GM21723 (cell line): Measurements from ENCODE around the gene ADAR.

Experiments used
- ATAC-seq: cut with Tn5 transposase; IDR thresholded peaks from one replicate; pipeline ENCODE4 v1.9.1; 2021; ENCODE audit warnings: mild to moderate bottlenecking, moderate library complexity; ENCODE audit not compliant: unreplicated experiment

Gene ADAR

GRCh38 chr1:154616659-154617345 is 8.8 kb upstream of the ADAR start:
- no peak for ATAC-seq

GRCh38 chr1:154615411-154615810 is 7.4 kb upstream of the ADAR start:
- no peak for ATAC-seq

- no peak for ATAC-seq
These were observed 6.9 kb upstream of the ADAR start for GRCh38 chr1:154614901-154615300.

- ATAC-seq, result no peak
These were observed 6.3 kb upstream of the ADAR start for GRCh38 chr1:154614247-154614646.

- no peak for ATAC-seq
These were observed 3.3 kb upstream of the ADAR start for GRCh38 chr1:154611150-154611862.

GRCh38 chr1:154609398-154610380 is 1.7 kb upstream of the ADAR start:
- ATAC-seq, result no peak

GRCh38 chr1:154608397-154609270 is 648 bp upstream of the ADAR start:
- no peak for ATAC-seq

- no peak for ATAC-seq
These were observed 829 bp downstream of the ADAR start for GRCh38 chr1:154607106-154607608.

- no peak for ATAC-seq
These were observed 2.5 kb downstream of the ADAR start for GRCh38 chr1:154605534-154605933.

GRCh38 chr1:154603317-154603716 is 4.7 kb downstream of the ADAR start:
- no peak for ATAC-seq

GRCh38 chr1:154599658-154600057 is 8.3 kb downstream of the ADAR start:
- ATAC-seq, result no peak

GRCh38 chr1:154598871-154599635 is 8.9 kb downstream of the ADAR start:
- no peak for ATAC-seq

GRCh38 chr1:154595621-154596020 is 12.4 kb downstream of the ADAR start:
- no peak for ATAC-seq

- no peak for ATAC-seq
These were observed 13.2 kb downstream of the ADAR start for GRCh38 chr1:154594811-154595210.

- no peak for ATAC-seq
These were observed 14.6 kb downstream of the ADAR start for GRCh38 chr1:154593390-154593789.

- no peak for ATAC-seq
These were observed 16.8 kb downstream of the ADAR start for GRCh38 chr1:154591206-154591605.

GRCh38 chr1:154590756-154591155 is 17.2 kb downstream of the ADAR start:
- ATAC-seq, result no peak

- ATAC-seq, result no peak
These were observed 18.2 kb downstream of the ADAR start for GRCh38 chr1:154589780-154590179.

- ATAC-seq, result no peak
These were observed 21.3 kb downstream of the ADAR start for GRCh38 chr1:154586641-154587040.
